IgD-negative memory B cell (primary cell): ENCODE data around the gene PLXNB2. TPM values are rescaled to one million over a fixed set of nuclear protein-coding genes. Genes with fewer than 3 reads are reported as not detected.

Source experiments
- H3K27ac Mint-ChIP-seq, 3 donors: one replicate each; pipeline ENCODE4 v1.8.0; 2020 to 2022; ENCODE audit warnings: mild to moderate bottlenecking in 3 of 3, mixed read lengths in 3 of 3, moderate library complexity in 1 of 3
- H3K27me3 Mint-ChIP-seq: one replicate; pipeline ENCODE4 v1.8.0; 2021; ENCODE audit warnings: mixed read lengths
- H3K36me3 Mint-ChIP-seq: one replicate; pipeline ENCODE4 v1.8.0; 2020; ENCODE audit warnings: mild to moderate bottlenecking, mixed read lengths
- H3K4me1 Mint-ChIP-seq, 3 donors: one replicate each; pipeline ENCODE4 v1.8.0; 2020 to 2022; ENCODE audit warnings: mixed read lengths in 3 of 3, mild to moderate bottlenecking in 1 of 3
- H3K4me3 Mint-ChIP-seq, 4 donors: one replicate each; pipeline ENCODE4 v1.8.0; 2020 to 2022; ENCODE audit warnings: mild to moderate bottlenecking in 4 of 4, mixed read lengths in 4 of 4, moderate library complexity in 3 of 4
- H3K9me3 Mint-ChIP-seq, 3 donors: one replicate each; pipeline ENCODE4 v1.8.0; 2020 to 2021; ENCODE audit warnings: mixed read lengths in 3 of 3, mild to moderate bottlenecking in 1 of 3
- polyA plus RNA-seq: library from polyadenylated mRNA; unstranded; fragments of 300-500 nt; fragmentation: Illumina TruSeq; gene quantifications from one replicate; pipeline ENCODE4 v1.2.3, GENCODE V29; 2021

PLXNB2 gene
- polyA plus RNA-seq, result 2.7 TPM

DNA sequence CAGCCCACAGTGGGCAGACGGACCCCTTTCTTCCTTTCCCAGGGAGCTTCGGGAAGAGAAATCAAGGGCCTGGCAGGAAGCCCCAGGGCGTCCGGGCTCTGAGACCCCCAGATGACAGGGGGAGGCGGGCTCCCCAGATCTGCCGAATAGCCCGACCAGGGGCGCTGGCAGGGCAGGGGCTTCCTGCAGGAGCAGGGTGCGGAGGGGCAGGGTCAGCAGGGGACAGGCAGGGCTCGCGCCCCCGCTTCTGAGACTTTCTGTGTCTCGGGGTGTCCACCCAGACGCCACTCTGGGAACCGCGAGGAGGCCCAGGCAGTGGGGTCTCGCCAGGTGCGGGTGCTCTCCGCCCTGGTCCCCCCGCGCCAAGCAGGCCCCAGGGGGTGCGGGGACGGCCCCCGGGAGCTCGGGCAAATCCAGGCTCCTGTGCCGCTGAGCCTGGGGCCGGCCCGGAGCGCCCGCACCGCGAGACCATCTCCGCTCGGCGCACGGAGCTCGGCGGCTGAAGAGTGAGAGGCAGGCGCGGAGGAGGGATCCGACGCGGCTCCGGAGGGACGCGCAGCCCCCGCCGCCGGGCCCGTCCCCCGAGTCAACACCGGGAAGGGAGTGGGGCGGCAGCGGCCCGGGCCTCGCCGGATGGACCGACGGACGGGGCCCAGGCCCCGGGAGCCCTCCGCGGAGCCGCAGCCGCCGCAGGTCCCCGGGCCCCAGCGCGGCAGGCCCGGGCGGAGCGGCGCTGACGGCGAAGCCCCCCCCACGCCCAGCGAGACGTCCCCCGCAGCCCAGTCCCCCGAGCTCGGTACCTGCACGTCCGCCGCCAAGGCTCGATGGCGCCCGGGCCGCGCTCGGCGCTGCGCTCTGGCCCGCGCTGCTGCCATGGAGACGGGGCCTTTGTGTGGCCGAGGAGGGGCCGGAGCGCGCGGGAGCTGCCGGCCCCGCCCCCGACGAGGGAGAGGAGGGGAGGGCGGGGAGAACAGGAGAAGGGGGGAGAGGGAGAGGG, at the start of gene PLXNB2:
Gene PLXNB2, minus strand, starts transcription at position 894 of the 997 bp plus-strand sequence. CDS start 17,062 bp downstream, outside the sequence.
- Mint-ChIP-seq H3K27me3 (peaks cover 9% of the 10 kb centered on the region), H3K27ac (peak within 1 kb of the TSS in 1 of 3 donors; percentile 85), H3K4me3 (peak within 1 kb of the TSS; percentile 21 to 85 (median 60)), H3K4me1 (peaks cover 12 to 36% (median 22%) of the 10 kb centered on the region in 3 donors), H3K9me3 (no peaks in the 10 kb centered on the region), H3K36me3 (no peaks in the 10 kb centered on the region)

DNA sequence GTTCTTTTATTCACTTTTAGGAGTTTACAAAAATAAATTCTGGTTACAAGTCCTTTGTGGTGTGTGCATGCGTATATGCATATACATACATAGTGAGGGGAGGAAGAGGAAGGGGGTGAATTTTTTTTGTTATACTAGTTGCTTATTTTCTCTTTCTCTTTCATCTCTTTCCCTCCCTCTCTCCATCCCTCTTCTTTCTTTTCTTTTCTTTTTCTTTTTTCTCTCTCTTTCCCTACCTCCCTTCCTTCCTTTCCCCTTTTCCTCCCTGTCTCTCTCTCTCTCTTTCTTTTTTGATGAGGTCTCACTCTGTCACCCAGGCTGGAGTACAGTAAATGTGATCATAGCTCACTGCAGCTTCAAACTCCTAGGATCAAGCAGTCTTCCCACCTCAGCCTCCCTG, 49.8 kb upstream of the PLXNB2 start:
- Mint-ChIP-seq H3K4me3 (peak overlapping the region in 1 of 4 donors; percentile 52), H3K27me3 (no peaks in the 10 kb centered on the region), H3K9me3 (no peaks in the 10 kb centered on the region), H3K36me3 (peaks cover 12% of the 10 kb centered on the region), H3K27ac (peak overlapping the region in 1 of 3 donors; percentile 67), H3K4me1 (peaks cover 6 to 15% (median 11%) of the 10 kb centered on the region in 3 donors)

- Mint-ChIP-seq H3K36me3 (peaks cover 12% of the 10 kb centered on the region), H3K4me1 (peaks cover 5 to 13% (median 7%) of the 10 kb centered on the region in 3 donors)
Measured at GRCh38 chr22:50356186-50356585, 48.7 kb upstream of the PLXNB2 start.

DNA sequence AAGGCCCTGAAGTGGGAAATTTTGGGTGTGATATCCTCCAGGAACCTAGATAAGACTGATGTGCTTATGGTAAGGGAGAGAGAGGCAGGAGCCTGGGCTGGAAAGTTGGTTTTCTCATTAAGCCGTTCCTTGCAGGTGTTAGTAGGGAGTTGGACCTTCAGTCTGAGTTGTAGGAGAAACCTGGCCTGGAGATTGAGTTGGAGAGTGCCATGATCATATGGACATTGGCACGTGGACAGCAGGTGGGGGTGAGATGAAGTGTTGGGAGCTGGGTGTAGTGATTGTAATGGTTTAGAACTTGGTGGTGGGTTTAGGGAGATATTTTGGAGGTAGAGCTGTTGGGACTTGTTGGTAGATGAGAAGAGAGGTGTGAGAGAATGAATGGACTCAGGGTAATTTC, 40.6 kb upstream of the PLXNB2 start:
- Mint-ChIP-seq H3K9me3 (no peaks in the 10 kb centered on the region), H3K4me1 (peaks cover 0 to under 1% (median 0%) of the 10 kb centered on the region in 3 donors), H3K36me3 (no peaks in the 10 kb centered on the region), H3K4me3 (no peak overlapping the region), H3K27ac (no peak overlapping the region), H3K27me3 (no peaks in the 10 kb centered on the region)

More at GRCh38 chr22:50356186-50356585, 48.7 kb upstream of the PLXNB2 start:
- no peak overlapping the region for H3K4me3 Mint-ChIP-seq
- H3K27ac Mint-ChIP-seq, result no peak overlapping the region
- H3K9me3 Mint-ChIP-seq, result no peaks in the 10 kb centered on the region
- no peaks in the 10 kb centered on the region for H3K27me3 Mint-ChIP-seq

DNA sequence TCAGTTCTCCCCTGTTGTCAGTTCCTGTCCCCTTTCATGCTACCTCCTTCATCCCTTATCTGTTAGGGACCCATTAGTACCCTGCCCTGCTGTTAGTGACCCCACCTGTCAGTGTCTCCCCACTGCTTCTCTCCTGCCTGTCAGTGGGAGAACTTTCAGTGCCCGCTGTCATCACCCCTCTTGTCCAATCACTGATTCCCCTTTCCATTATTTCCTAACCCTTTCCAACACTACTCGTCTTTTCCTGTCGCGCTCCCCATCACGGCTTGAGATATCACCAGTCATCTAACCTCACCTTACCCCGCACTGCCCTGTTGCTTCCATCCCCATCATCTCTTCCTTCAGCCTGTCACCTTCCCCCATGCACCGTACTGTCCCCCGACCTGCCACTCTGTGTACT, 39.7 kb upstream of the PLXNB2 start:
- H3K4me1 Mint-ChIP-seq, result peaks cover 1 to 9% (median 3%) of the 10 kb centered on the region in 3 donors
- no peaks in the 10 kb centered on the region for H3K9me3 Mint-ChIP-seq
- H3K36me3 Mint-ChIP-seq, result no peaks in the 10 kb centered on the region
- no peak overlapping the region for H3K27ac Mint-ChIP-seq
- no peaks in the 10 kb centered on the region for H3K27me3 Mint-ChIP-seq
- no peak overlapping the region for H3K4me3 Mint-ChIP-seq

DNA sequence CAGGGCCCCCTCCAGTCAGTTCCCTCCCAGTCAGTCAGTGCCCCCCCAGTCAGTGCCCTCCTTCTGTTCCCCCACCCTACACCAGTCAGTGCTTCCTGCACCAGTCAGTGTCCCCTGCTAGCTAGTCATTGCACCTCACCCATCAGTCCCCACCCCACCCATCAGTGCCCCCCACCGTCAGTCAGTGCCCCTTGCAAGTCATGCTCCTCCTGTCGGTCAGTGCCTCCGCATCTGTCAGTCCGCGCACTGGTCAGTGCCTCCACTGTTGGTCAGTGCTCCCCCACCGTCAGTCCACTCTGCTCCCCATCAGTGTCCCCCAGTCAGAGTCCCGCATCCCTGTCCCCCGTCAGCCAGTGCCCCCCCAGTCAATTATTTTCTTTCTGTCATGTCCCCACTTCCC, 39.0 kb upstream of the PLXNB2 start:
- peaks cover 1 to 11% (median 3%) of the 10 kb centered on the region in 3 donors for H3K4me1 Mint-ChIP-seq
- no peak overlapping the region for H3K27ac Mint-ChIP-seq
- H3K27me3 Mint-ChIP-seq, result no peaks in the 10 kb centered on the region
- no peaks in the 10 kb centered on the region for H3K9me3 Mint-ChIP-seq
- no peak overlapping the region for H3K4me3 Mint-ChIP-seq
- H3K36me3 Mint-ChIP-seq, result no peaks in the 10 kb centered on the region

DNA sequence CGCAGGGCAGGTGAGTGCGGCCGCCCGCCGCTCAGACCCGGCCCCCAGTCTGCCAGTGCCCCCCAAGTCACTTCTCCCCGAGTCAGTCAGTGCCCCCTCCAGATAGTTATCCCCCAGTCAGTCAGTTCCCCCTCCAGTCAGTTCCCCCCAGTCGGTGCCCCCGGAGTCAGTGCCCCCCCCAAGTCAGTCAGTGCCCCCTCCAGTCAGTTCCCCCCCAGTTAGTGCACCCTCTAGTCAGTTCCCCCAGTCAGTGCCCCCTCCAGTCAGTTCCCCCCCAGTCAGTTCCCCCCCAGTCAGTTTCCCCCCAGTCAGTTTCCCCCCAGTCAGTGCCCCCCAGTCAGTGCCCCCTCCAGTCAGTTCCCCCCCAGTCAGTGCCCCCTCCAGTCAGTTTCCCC, 36.1 kb upstream of the PLXNB2 start:
- H3K4me3 Mint-ChIP-seq, result peak overlapping the region in 2 of 4 donors; percentile 37 to 82
- no peak overlapping the region for H3K27ac Mint-ChIP-seq
- no peaks in the 10 kb centered on the region for H3K27me3 Mint-ChIP-seq
- peaks cover 1 to 11% (median 3%) of the 10 kb centered on the region in 3 donors for H3K4me1 Mint-ChIP-seq
- no peaks in the 10 kb centered on the region for H3K9me3 Mint-ChIP-seq
- H3K36me3 Mint-ChIP-seq, result no peaks in the 10 kb centered on the region

DNA sequence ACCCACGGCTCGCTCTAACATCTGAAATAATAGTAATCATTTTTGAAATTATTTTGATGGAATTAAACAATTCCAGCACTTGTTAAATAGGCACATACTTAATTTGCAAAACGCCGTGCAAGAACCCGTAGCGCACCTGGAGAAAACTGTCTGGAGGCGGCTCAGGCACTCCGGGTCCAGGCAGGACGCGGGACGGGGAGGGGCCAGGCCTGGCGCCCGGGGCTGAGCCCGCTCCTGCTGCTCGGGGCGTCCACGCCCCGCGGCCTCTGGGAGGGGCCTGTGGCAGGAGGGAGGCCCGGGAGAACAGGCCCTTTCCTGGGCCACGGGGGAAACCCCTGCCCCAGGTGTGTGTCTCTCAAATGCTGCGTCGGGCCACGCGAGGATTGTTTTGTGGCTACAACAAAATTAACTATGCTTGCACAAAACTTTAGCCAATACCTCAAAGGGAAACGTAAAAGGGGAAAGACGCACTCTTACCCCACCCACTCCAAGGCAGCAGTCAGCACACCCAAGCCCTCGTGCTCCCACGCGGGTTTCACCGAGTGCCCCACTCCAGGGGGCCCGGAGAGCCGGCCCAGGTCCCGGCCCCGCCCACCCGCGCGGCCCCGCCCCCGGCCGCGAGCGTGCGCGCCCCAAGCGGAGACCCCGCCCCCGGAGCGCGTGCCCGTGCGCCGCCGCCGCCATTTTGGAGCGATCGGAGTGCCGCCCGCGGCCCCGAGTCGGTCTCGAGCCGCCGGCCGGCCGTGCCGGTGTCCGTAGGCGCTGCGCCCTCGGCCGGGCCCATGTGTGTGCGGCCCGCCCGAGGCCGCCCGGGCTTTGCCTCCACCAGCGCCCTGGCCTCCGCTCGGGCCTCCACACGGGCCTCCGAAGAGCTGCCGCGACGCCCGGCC, 35.5 kb upstream of the PLXNB2 start, which contains the start of gene PPP6R2:
Gene PPP6R2, plus strand, starts transcription at position 677 of the 890 bp plus-strand sequence. CDS start 50,582 bp downstream, outside the sequence.
- peak within 1 kb of the TSS; percentile 81 to 95 (median 92) for H3K4me3 Mint-ChIP-seq
- H3K36me3 Mint-ChIP-seq, result no peaks in the 10 kb centered on the region
- H3K27me3 Mint-ChIP-seq, result no peaks in the 10 kb centered on the region
- no peaks in the 10 kb centered on the region for H3K9me3 Mint-ChIP-seq
- H3K27ac Mint-ChIP-seq, result peak within 1 kb of the TSS; percentile 88 to 97 (median 90)
- peaks cover 1 to 11% (median 3%) of the 10 kb centered on the region in 3 donors for H3K4me1 Mint-ChIP-seq

DNA sequence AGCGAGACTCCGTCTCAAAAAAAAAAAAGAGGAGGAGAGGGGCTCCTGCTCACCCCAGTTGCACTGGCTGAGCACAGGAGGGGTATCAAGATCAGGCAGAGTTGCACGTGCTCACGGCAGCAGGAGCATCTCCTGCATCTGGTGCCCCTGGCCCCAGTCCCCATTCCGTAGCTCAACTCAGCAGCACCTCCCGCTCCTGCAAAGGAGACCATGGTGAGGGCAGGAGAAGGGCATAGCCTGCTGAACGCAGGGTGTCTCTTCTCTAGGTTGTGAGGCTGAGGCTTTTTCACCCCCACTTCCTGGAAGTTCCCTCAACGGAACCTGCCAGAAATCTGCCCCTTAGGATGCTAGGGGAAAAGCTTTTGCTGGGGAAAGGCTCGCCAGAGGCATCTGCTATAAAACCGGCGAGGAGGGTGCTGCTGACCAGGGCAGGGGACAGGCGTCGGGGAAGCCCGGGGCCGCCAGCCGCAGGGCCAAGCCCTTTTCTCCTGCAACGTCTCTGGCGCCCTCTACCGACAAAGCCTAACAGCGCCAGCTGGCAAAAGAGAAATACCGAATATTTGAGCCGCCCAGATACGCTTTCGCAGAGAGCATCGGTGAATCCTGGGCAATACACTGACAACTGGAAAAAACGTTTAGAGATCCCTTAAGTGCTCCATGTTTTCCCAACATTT, 34.7 kb upstream of the PLXNB2 start:
- peak overlapping the region; percentile 88 to 97 (median 90) for H3K27ac Mint-ChIP-seq
- H3K4me3 Mint-ChIP-seq, result peak overlapping the region; percentile 81 to 95 (median 92)
- no peaks in the 10 kb centered on the region for H3K9me3 Mint-ChIP-seq
- H3K27me3 Mint-ChIP-seq, result no peaks in the 10 kb centered on the region
- H3K36me3 Mint-ChIP-seq, result no peaks in the 10 kb centered on the region
- H3K4me1 Mint-ChIP-seq, result peaks cover 1 to 11% (median 3%) of the 10 kb centered on the region in 3 donors

DNA sequence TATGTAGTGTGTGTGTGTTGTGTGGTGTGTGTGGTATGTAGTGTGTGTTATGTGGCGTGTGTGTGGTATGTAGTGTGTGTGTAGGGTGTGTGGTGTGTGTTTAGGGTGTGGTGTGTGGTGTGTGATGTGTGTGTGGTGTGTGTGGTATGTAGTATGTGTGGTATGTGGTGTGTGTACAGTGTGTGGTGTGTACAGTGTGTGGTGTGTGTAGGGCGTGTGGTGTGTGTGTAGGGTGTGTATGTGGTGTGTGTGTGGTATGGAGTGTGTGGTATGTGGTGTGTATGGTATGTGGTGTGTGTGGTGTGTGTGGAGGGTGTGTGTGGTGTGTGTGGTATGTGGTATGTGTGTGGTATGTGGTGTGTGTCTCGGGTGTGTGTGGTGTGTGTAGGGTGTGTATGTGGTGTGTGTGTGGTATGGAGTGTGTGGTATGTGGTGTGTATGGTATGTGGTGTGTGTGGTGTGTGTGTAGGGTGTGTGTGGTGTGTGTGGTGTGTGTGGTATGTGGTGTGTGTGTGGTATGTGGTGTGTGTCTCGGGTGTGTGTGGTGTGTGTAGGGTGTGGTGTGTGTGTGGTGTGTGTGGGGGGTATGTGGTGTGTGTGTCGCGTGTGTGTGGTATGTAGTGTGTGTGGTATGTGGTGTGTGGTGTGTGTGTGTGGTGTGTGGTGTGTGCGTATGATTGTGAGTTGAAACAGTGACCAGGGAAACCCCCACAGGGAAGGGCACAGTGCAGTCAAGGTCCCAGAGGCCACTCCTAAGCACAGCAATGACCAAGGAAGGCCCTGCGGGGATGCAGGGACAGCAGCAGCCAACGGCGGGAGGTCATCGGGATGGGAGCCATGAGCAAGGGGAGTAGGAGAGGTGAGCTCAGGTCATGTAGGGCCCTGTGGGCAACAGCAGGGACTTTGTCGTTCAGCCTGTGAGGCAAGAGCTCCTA, 32.8 kb upstream of the PLXNB2 start:
- no peak overlapping the region for H3K27ac Mint-ChIP-seq
- H3K36me3 Mint-ChIP-seq, result no peaks in the 10 kb centered on the region
- H3K9me3 Mint-ChIP-seq, result no peaks in the 10 kb centered on the region
- H3K4me1 Mint-ChIP-seq, result peaks cover 1 to 11% (median 4%) of the 10 kb centered on the region in 3 donors
- H3K27me3 Mint-ChIP-seq, result no peaks in the 10 kb centered on the region
- H3K4me3 Mint-ChIP-seq, result no peak overlapping the region

DNA sequence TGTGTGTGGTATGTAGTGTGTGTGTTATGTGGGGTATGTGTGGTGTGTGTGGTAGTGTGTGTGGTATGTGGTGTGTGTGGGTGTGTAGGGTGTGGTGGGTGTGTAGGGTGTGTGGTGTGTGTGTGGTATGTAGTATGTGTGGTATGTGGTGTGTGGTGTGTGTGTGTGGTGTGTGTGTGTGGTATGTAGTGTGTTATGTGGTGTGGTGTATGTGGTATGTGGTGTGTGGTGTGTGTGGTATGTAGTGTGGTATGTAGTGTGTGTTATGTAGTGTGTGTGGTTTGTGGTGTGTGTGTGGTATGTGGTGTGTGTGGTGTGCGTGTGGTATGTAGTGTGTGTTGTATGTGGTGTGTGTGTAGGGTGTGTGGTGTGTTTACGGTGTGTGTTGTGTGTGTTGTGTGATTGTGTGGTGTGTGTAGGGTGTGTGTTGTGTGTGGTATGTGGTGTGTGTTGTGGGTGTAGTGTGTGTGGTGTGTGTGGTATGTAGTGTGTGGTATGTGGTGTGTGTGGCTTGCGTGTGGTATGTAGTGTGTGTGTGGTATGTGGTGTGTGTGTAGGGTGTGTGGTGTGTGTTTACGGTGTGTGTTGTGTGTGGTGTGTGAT, 31.5 kb upstream of the PLXNB2 start:
- Mint-ChIP-seq H3K4me1 (peaks cover 7 to 17% (median 14%) of the 10 kb centered on the region in 3 donors), H3K9me3 (peaks cover 0 to under 1% (median 0%) of the 10 kb centered on the region in 3 donors), H3K4me3 (no peak overlapping the region), H3K36me3 (no peaks in the 10 kb centered on the region), H3K27me3 (no peaks in the 10 kb centered on the region), H3K27ac (no peak overlapping the region)

GRCh38 chr22:50338042-50338573, 30.7 kb upstream of the PLXNB2 start:
- Mint-ChIP-seq H3K27me3 (no peaks in the 10 kb centered on the region), H3K27ac (no peak overlapping the region), H3K36me3 (peaks cover under 1% of the 10 kb centered on the region)

More at GRCh38 chr22:50338042-50338573, 30.7 kb upstream of the PLXNB2 start:
- Mint-ChIP-seq H3K4me1 (peaks cover 13 to 22% (median 18%) of the 10 kb centered on the region in 3 donors), H3K4me3 (no peak overlapping the region), H3K9me3 (peaks cover 0 to 1% (median 0%) of the 10 kb centered on the region in 3 donors)
